Muscle of leg (tissue), 16 donors: Measurements from ENCODE around the gene LTB4R2. TPM values are rescaled to one million over a fixed set of nuclear protein-coding genes. Genes with fewer than 3 reads are reported as not detected.
A peak's percentile ranks its signal among the peaks of the same experiment; 100 is the strongest.

Source experiments
- DNase-seq: peaks from one replicate; pipeline ENCODE4 v3.0.0; 2013
- H3K27ac ChIP-seq: one replicate; pipeline ENCODE4 v1.5.1; 2013; ENCODE audit warnings: mild to moderate bottlenecking, low read length, control low read depth
- H3K27me3 ChIP-seq: one replicate; pipeline ENCODE4 v1.6.1; 2013; ENCODE audit warnings: low read length; ENCODE audit not compliant: control insufficient read depth, insufficient read depth
- H3K36me3 ChIP-seq: one replicate; pipeline ENCODE4 v1.6.1; 2013; ENCODE audit warnings: low read length; ENCODE audit not compliant: control insufficient read depth, insufficient read depth
- H3K4me1 ChIP-seq: one replicate; pipeline ENCODE4 v1.6.1; 2013; ENCODE audit warnings: low read length; ENCODE audit not compliant: control insufficient read depth, insufficient read depth
- H3K4me3 ChIP-seq: one replicate; pipeline ENCODE4 v1.5.1; 2013; ENCODE audit warnings: low read length, control low read depth
- H3K9me3 ChIP-seq: replicated peaks from 2 replicates; pipeline ENCODE4 v1.6.1; 2013; ENCODE audit warnings: low read depth, low read length; ENCODE audit not compliant: control insufficient read depth
- WGBS: methylation state at CpG from one replicate; pipeline ENCODE4 v1.1.5; 2013; ENCODE audit warnings: missing lambda C conversion rate; ENCODE audit not compliant: insufficient coverage; 5-methylcytosine and 5-hydroxymethylcytosine counted together
- long read RNA-seq, 11 donors: transcript quantifications; one replicate each; lab custom pipeline, GENCODE V29; 2026
- polyA plus RNA-seq, 8 donors: library from polyadenylated mRNA; unstranded; fragments of 120-200 nt; gene quantifications; one replicate each; pipeline versions ENCODE4 v1.2.1 to v1.2.3, GENCODE V29; 2013; ENCODE audit warnings: inconsistent platforms in 1 of 8, low replicate concordance in 1 of 8; ENCODE audit not compliant: insufficient read length in 8 of 8, insufficient read depth in 1 of 8
- total RNA-seq: library from RNA; stranded (reverse); fragments of 120-200 nt; gene quantifications from one replicate; pipeline ENCODE4 v1.2.4, GENCODE V29; 2013

The LTB4R2 gene, protein sequence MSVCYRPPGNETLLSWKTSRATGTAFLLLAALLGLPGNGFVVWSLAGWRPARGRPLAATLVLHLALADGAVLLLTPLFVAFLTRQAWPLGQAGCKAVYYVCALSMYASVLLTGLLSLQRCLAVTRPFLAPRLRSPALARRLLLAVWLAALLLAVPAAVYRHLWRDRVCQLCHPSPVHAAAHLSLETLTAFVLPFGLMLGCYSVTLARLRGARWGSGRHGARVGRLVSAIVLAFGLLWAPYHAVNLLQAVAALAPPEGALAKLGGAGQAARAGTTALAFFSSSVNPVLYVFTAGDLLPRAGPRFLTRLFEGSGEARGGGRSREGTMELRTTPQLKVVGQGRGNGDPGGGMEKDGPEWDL
- total RNA-seq: 1.9 TPM
- polyA plus RNA-seq: 1 to 10 TPM; 1.1 to 4.4 (median 2.8) TPM
- long read RNA-seq, donor 1, partial matches to known transcripts: 0 of 1 reads
- long read RNA-seq, donor 1, other reads (novel, unspliced or antisense): 0 of 1 reads
- long read RNA-seq, donor 2: 0 reads
- long read RNA-seq, donor 3, partial matches to known transcripts: 0 of 3 reads
- long read RNA-seq, donor 3, other reads (novel, unspliced or antisense): 0 of 3 reads
- long read RNA-seq, donor 4, partial matches to known transcripts: 0 of 2 reads
- long read RNA-seq, donor 4, other reads (novel, unspliced or antisense): 0 of 2 reads
- long read RNA-seq, donor 5, transcript LTB4R2-202 (1 exons, 3,092 nt): major isoform, 8 of 8 reads
- long read RNA-seq, donor 5, partial matches to known transcripts: 0 of 8 reads
- long read RNA-seq, donor 5, other reads (novel, unspliced or antisense): 0 of 8 reads
- long read RNA-seq, donor 6, transcript LTB4R2-202 (1 exons, 3,092 nt): major isoform, 9 of 9 reads
- long read RNA-seq, donor 6, partial matches to known transcripts: 0 of 9 reads
- long read RNA-seq, donor 6, other reads (novel, unspliced or antisense): 0 of 9 reads
- long read RNA-seq, donor 7, partial matches to known transcripts: 0 of 3 reads
- long read RNA-seq, donor 7, other reads (novel, unspliced or antisense): 0 of 3 reads
- long read RNA-seq, donor 8, partial matches to known transcripts: 0 of 4 reads
- long read RNA-seq, donor 8, other reads (novel, unspliced or antisense): 0 of 4 reads
- long read RNA-seq, donor 9, transcript LTB4R2-202 (1 exons, 3,092 nt): major isoform, 7 of 7 reads
- long read RNA-seq, donor 9, partial matches to known transcripts: 0 of 7 reads
- long read RNA-seq, donor 9, other reads (novel, unspliced or antisense): 0 of 7 reads
- long read RNA-seq, donor 10, partial matches to known transcripts: 0 of 4 reads
- long read RNA-seq, donor 10, other reads (novel, unspliced or antisense): 0 of 4 reads
- long read RNA-seq, donor 11, transcript LTB4R2-202 (1 exons, 3,092 nt): major isoform, 6 of 6 reads
- long read RNA-seq, donor 11, partial matches to known transcripts: 0 of 6 reads
- long read RNA-seq, donor 11, other reads (novel, unspliced or antisense): 0 of 6 reads

- DNase-seq: no peak
- peak within 1 kb of the TSS; percentile 43 for H3K4me3 ChIP-seq
- peaks cover 32% of the 10 kb centered on the region for H3K36me3 ChIP-seq
- H3K4me1 ChIP-seq: peaks cover 36% of the 10 kb centered on the region
- peaks cover 1% of the 10 kb centered on the region for H3K27me3 ChIP-seq
- 86% methylated on average over 1 of the region's 5 CpGs for WGBS
- H3K9me3 ChIP-seq: no peaks in the 10 kb centered on the region
- H3K27ac ChIP-seq: peak within 1 kb of the TSS; percentile 81
Measured at GRCh38 chr14:24309538-24310264, at the start of gene LTB4R2. Gene LTB4R2 (plus strand): TSS chr14:24310140. CDS start chr14:24310665, 525 bp downstream.

- peaks cover 3% of the 10 kb centered on the region for H3K36me3 ChIP-seq
- no peak overlapping the region for H3K4me3 ChIP-seq
- DNase-seq: no peak
- no peaks in the 10 kb centered on the region for H3K27me3 ChIP-seq
- WGBS: no CpG with 5 or more reads among the region's 4 CpGs
- peaks cover 5% of the 10 kb centered on the region for H3K4me1 ChIP-seq
- no peaks in the 10 kb centered on the region for H3K9me3 ChIP-seq
- H3K27ac ChIP-seq: no peak overlapping the region
Measured at GRCh38 chr14:24260780-24261157, 49.2 kb upstream of the LTB4R2 start.

DNA sequence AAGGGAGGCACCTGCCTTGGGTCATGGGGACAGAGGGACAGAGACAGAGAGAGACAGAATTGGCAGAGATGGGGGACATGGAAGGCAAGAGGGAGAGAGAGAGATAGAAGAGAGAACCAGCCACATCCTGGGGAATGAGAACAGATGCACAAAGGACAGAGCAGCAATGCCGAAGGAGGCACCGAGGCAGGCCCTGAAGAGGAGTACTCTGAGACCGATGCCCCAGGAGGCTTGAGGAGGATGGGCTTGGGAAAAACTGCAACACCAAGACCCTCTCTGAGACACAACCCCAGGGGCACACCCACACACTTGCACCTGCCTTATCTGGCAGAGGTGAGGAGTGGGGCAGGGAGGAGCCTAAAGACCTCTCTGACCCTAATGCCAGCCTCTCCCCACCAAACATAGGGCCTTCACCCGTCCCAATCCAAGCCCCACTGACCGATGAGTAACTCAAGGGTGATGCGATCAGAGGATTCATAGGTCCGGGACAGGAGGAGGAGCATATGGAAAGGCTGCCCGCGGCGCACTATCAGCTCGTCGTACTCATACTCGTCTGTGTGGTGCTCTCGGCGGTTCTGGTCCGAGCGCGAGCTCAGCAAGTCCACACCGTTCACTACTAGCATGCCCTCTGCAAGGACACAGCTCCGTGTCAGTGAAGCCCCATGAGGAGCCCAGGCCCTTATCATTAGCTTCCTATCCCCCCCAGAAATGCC, 48.5 kb upstream of the LTB4R2 start:
- no peaks in the 10 kb centered on the region for H3K27me3 ChIP-seq
- H3K4me3 ChIP-seq: no peak overlapping the region
- 86% methylated on average over 18 of the region's 20 CpGs for WGBS
- H3K36me3 ChIP-seq: peaks cover 8% of the 10 kb centered on the region
- DNase-seq: no peak
- no peaks in the 10 kb centered on the region for H3K9me3 ChIP-seq
- no peak overlapping the region for H3K27ac ChIP-seq
- H3K4me1 ChIP-seq: peaks cover 5% of the 10 kb centered on the region

DNA sequence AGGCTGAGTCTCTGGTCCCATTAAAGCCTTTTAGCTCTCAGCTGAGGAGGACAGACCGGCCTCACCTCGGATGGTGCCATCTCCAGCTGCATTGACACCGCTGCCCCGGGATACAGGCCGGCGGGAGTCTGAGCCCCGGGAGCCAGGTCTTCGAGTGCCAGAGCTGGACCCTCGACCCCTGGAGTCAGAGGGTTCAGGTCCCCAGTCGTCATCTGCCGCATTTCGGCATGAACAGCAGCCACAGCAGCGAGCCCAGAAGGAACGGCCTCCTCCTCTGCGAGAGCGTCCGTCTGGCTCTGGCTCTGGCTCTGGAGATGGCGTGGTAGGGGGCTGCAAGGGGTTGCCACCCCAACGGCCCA, 48.0 kb upstream of the LTB4R2 start:
- no peak overlapping the region for H3K4me3 ChIP-seq
- H3K4me1 ChIP-seq: peaks cover 5% of the 10 kb centered on the region
- no peaks in the 10 kb centered on the region for H3K27me3 ChIP-seq
- H3K27ac ChIP-seq: no peak overlapping the region
- WGBS: 89% methylated on average over 19 of the region's 19 CpGs
- H3K9me3 ChIP-seq: no peaks in the 10 kb centered on the region
- no peak for DNase-seq
- peaks cover 13% of the 10 kb centered on the region for H3K36me3 ChIP-seq

DNA sequence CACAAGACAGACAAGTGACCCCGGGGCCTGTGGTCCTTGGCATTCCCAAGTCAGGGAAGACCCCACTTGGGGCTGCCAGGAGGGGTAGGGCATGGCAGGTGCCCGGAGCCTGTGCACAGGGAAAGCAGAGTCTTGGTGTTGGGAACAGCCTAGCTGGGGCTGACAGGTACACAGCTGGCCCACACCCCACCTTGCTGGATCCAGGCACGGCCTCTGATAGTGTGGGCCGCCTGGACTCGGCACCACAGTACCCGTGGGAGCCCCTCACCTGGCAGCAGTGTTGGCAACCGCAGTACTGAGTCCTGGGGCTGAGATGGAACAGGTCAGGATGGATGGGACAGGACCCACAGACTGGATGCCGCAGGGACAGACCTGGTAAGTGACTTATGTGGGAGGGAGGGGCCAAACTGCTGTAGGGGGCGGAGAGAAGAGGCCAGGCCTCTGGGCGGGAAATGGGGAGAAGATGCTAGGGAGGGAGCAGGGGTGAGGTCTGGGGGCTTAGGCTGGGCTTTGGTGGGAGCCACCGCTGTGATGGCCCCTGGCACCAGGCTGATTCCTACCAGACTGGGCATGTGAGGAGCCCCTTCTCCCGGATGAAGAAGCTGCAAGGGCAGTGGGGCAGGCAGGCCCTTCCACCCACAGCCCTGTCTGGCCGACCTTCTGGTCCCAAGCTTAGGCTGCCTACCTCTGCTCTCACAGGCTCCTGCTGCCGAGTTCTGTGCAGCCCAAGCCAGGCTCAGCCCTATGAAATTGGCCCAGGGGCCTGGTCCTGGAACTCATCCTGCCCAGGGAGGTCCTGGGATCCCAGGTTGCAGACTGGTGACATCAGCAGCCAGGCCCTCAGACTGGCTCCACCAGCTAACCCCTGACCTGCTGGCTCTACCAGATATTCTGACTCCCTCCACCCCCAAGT, 46.9 kb upstream of the LTB4R2 start, which contains the start of gene TGM1:
TSS of gene TGM1 (minus strand) at position 357 of the 913 bp plus-strand sequence. CDS start 825 bp downstream, outside the sequence.
- H3K4me1 ChIP-seq: peaks cover 5% of the 10 kb centered on the region
- no peak within 1 kb of the TSS for H3K4me3 ChIP-seq
- no peaks in the 10 kb centered on the region for H3K27me3 ChIP-seq
- WGBS: 74% methylated on average over 13 of the region's 14 CpGs
- no peaks in the 10 kb centered on the region for H3K9me3 ChIP-seq
- H3K36me3 ChIP-seq: peaks cover 22% of the 10 kb centered on the region
- DNase-seq: no peak
- no peak within 1 kb of the TSS for H3K27ac ChIP-seq

DNA sequence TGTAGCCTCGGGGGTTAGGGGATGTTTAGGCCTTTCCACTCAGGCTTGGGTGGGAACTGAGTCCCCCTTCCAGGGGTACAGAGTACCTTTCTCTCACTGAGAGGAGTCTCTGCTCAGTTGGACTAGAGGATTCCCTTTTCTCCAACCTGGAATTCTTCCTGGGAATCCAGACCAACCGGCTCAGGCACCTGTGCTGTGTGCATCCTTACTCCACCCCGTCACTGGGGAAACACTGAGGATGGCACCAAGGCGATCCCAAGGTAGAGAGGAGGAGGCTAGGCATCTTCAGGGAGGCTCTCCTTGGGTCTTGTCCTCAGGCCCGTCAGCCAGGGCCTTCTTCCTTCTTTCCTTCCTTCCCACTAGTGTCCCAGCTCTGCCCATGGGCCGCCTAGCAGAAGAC, 46.1 kb upstream of the LTB4R2 start:
- no peak overlapping the region for H3K27ac ChIP-seq
- H3K9me3 ChIP-seq: no peaks in the 10 kb centered on the region
- H3K27me3 ChIP-seq: no peaks in the 10 kb centered on the region
- WGBS: no CpG with 5 or more reads among the region's 6 CpGs
- peaks cover 5% of the 10 kb centered on the region for H3K4me1 ChIP-seq
- H3K4me3 ChIP-seq: no peak overlapping the region
- DNase-seq: no peak
- H3K36me3 ChIP-seq: peaks cover 28% of the 10 kb centered on the region

GRCh38 chr14:24264298-24264697, 45.6 kb upstream of the LTB4R2 start:
- 53% methylated on average over 4 of the region's 6 CpGs for WGBS
- peaks cover 3% of the 10 kb centered on the region for H3K4me1 ChIP-seq
- peaks cover 33% of the 10 kb centered on the region for H3K36me3 ChIP-seq

More at GRCh38 chr14:24264298-24264697, 45.6 kb upstream of the LTB4R2 start:
- DNase-seq: peak; percentile 27
- Histone ChIP-seq H3K27ac (no peak overlapping the region), H3K4me3 (no peak overlapping the region), H3K27me3 (no peaks in the 10 kb centered on the region), H3K9me3 (no peaks in the 10 kb centered on the region)
